GM11168 (cell line): ENCODE measurements around the gene OR4C46.
"Not testable (repeated sequence)": the region's sequence is repeated elsewhere in the genome, so short reads cannot be mapped to it uniquely, and the experiment has no call there.

ENCODE experiments used
- in situ Hi-C: fragments of 300-500 bp; cut with MboI; formaldehyde crosslinking; loops from one replicate; pipeline ENCODE4 v1.12.0; 2022; ENCODE audit warnings: low sequenced_read_pairs; ENCODE audit not compliant: unreplicated experiment

Gene OR4C46

DNA sequence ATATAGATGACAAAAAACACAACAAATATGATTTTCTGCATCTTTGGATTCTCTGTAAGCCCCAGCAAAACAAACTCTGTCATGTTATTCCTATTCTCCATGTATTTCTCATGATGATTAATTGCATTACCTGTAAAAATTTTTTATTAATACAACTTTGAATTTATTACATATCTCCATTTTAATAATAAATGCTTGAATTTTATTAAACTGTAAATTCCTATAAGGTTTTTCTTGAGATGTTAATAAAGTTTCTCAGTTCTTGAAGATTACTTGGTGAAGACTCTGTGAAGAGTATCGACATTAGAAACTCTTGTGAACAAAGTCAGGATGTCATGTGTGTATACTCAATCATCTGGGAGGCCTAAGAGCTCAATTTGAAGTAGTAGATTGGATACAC, at the start of gene OR4C46:
Gene OR4C46, minus strand, starts transcription at position 101 of the 400 bp plus-strand sequence. Its CDS starts 0 bp downstream, at position 101.
- in situ Hi-C loops, result no loop called here

DNA sequence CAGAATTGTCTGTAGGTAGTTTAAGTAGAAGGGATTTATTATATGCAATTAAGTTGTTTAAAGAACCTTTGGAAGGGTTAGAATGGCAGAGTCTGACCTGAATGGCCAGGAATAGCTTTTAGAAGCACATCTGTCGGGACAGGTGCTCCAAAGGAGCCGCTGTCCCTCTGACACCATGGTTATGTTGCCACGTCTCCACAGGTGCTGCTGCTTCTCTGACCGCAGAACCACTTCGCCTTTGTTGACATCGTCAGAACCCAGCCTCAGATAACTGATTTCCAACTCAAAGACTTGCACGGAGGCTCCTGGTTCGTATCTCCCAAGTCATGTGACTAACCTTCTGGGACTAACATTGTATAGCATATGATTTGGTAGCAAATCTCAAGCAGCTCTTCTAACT, 41.8 kb upstream of the OR4C46 start:
- in situ Hi-C loops, result not testable (repeated sequence)

DNA sequence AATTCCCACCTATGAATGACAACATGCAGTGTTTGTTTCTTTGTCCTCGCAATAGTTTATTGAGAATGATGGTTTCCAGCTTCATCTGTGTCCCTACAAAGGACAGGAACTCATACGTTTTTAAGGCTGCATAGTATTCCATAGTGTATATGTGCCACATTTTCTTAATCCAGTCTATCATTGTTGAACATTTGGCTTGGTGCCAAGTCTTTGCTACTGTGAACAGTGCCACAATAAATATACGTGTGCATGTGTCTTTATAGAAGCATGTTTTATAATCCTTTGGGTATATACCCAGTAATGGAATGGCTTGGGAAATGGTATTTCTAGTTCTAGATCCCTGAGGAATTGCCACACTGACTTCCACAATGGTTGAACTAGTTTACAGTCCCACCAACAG, 42.4 kb downstream of the OR4C46 start:
- in situ Hi-C loops, result not testable (repeated sequence)

DNA sequence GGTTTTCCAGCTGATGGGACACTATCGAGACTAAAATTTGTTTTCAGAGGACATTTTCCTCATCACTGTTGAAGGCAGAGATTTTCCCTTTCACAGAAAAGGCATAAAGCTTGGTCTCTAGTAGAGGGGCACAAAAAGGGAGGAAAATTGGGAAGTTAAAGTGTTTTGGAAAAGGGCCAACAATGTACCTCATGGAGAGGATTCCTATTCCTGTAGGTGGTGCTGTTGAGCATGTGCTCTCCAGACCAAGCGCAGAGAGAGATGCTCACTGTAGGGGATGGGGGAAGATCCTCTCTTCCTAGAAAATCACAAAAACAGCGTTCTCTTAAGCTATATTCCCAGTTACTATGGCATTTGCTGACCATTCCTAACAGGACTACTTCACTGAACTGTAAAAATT, 44.9 kb downstream of the OR4C46 start:
- in situ Hi-C loops, result no loop called here

DNA sequence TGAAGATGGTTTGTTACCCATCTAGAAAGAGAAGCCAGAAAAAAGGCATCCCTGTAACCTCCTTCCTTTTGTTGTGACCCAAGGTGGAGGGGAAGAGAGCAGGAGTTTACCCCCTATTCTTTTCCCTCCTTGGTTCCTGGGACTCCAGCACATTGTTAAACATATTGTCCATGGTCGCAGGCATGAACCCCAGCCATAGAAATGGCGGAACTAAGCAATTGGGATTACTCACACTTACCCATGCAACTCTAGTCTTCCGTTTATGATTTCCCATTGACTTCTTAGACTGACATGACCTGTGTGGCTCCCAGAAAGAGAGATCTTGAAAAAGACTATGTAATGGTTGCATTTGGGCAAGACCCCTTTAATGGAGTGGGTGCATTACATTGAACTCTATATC, 45.4 kb downstream of the OR4C46 start:
- in situ Hi-C loops, result no loop called here
